ENCODE measurements around the gene GSDMA.

GRCh38 chr17:40004712-40005111 is 41.9 kb downstream of the GSDMA start:
- no peak for TF ChIP-seq E2F4 (IDR thresholded peaks at IDR 0.05; ENCODE audit: low read depth, low read length)
- no peak for TF ChIP-seq CTCF (IDR thresholded peaks at IDR 0.05 in 2 of 3, conservative IDR thresholded peaks at IDR 0.05 in 1 of 3; ENCODE audit: control insufficient read depth in 2 of 3, extremely low read depth in 1 of 3, insufficient read depth in 1 of 3, low read depth in 3 of 3, low read length in 3 of 3)
- TF ChIP-seq POU2F2 (IDR thresholded peaks at IDR 0.05; ENCODE audit: borderline replicate concordance, low read depth, low read length): no peak
- no peak for TF ChIP-seq GABPA (IDR thresholded peaks at IDR 0.05; ENCODE audit: low read depth)
- no peak for TF ChIP-seq RFX5 (IDR thresholded peaks at IDR 0.05; ENCODE audit: low read depth, low read length)
- TF ChIP-seq PKNOX1 (IDR thresholded peaks at IDR 0.05): no peak
- no peak for TF ChIP-seq USF2 (IDR thresholded peaks at IDR 0.05; ENCODE audit: borderline replicate concordance, low read depth, low read length)
- TF ChIP-seq MYB (IDR thresholded peaks at IDR 0.05; ENCODE audit: borderline replicate concordance, low read depth, low read length): no peak
- no peak for TF ChIP-seq EZH2 (IDR thresholded peaks at IDR 0.05; ENCODE audit: borderline replicate concordance, control insufficient read depth, low read depth, low read length)
- no peak for TF ChIP-seq TCF12 (IDR thresholded peaks at IDR 0.05; ENCODE audit: low read depth, low read length)
- TF ChIP-seq POLR2AphosphoS5 (IDR thresholded peaks at IDR 0.05; ENCODE audit: low read length): no peak
- TF ChIP-seq TAF1 (IDR thresholded peaks at IDR 0.05; ENCODE audit: borderline replicate concordance, low read depth, low read length): no peak

Data from GM12878 (cell line).